HEK293 (cell line): ENCODE results near the gene GNB1L.

ENCODE experiments used
- CTCF ChIA-PET: fragments of 350-600 bp; formaldehyde crosslinking; extraction: SDS; loops from one replicate; lab custom pipeline; 2021; ENCODE audit warnings: antibody characterized with exemption; lab: Yijun Ruan, JAX
- POLR2A ChIA-PET: fragments of 300-600 bp; formaldehyde crosslinking; extraction: SDS; loops from one replicate; lab custom pipeline; 2020; ENCODE audit warnings: antibody characterized with exemption, inconsistent platforms; lab: Yijun Ruan, JAX
- H3K27ac ChIP-seq: fragments of 200-500 bp; sonication (Bioruptor generic); 2 replicates; pipeline ENCODE4 v1.5.1; 2014; ENCODE audit warnings: low read depth, low read length, control low read depth, inconsistent platforms; ENCODE audit errors: extremely low read depth
- H3K36me3 ChIP-seq, 2 experiments: fragments of 200-500 bp in 1 of 2; sonication (Bioruptor generic) in 1 of 2; 1 replicate in 1 of 2; 2 replicates in 1 of 2; pipeline ENCODE4 v1.5.1; 2014 to 2017; ENCODE audit warnings: inconsistent platforms in 2 of 2, low read length in 2 of 2; ENCODE audit not compliant: control insufficient read depth in 2 of 2, insufficient read depth in 1 of 2
- H3K4me1 ChIP-seq: fragments of 200-500 bp; sonication (Bioruptor generic); 2 replicates; pipeline ENCODE4 v1.5.1; 2014; ENCODE audit warnings: mild to moderate bottlenecking, low read length, inconsistent platforms; ENCODE audit not compliant: control insufficient read depth, insufficient read depth
- H3K4me3 ChIP-seq: 2 replicates; pipeline ENCODE4 v1.5.1; 2011; ENCODE audit warnings: low read depth, mild to moderate bottlenecking, control low read depth, low read length, moderate library complexity
- H3K9me3 ChIP-seq: fragments of 200-500 bp; sonication (Bioruptor generic); 2 replicates; pipeline ENCODE4 v1.5.1; 2014; ENCODE audit warnings: low read depth, low read length, inconsistent platforms; ENCODE audit not compliant: control insufficient read depth, insufficient read depth
- GLIS2 ChIP-seq: fragments of 450-650 bp; formaldehyde crosslinking; IDR thresholded peaks from 2 replicates; pipeline ENCODE4 v1.5.1; 2016; ENCODE audit warnings: missing biosample characterization, missing genetic modification characterization
- KLF10 ChIP-seq: fragments of 450-650 bp; IDR thresholded peaks from 2 replicates; pipeline ENCODE4 v1.5.1; 2018; ENCODE audit warnings: missing biosample characterization, mild to moderate bottlenecking, missing genetic modification characterization
- ZBTB48 ChIP-seq: fragments of 450-650 bp; formaldehyde crosslinking; IDR thresholded peaks from 2 replicates; pipeline ENCODE4 v1.5.1; 2016; ENCODE audit warnings: missing biosample characterization, missing genetic modification characterization
- ZFP69B ChIP-seq: fragments of 450-650 bp; formaldehyde crosslinking; IDR thresholded peaks from 2 replicates; pipeline ENCODE4 v1.5.1; 2016; ENCODE audit warnings: missing biosample characterization, missing genetic modification characterization
- ZNF146 ChIP-seq: fragments of 450-650 bp; formaldehyde crosslinking; IDR thresholded peaks from 2 replicates; pipeline ENCODE4 v1.5.1; 2016; ENCODE audit warnings: missing biosample characterization, missing genetic modification characterization
- ZNF18 ChIP-seq: fragments of 450-650 bp; formaldehyde crosslinking; IDR thresholded peaks from 2 replicates; pipeline ENCODE4 v1.5.1; 2016; ENCODE audit warnings: missing biosample characterization, missing genetic modification characterization
- ZNF26 ChIP-seq: fragments of 450-650 bp; formaldehyde crosslinking; IDR thresholded peaks from 2 replicates; pipeline ENCODE4 v1.5.1; 2016; ENCODE audit warnings: missing biosample characterization, missing genetic modification characterization
- ZNF518A ChIP-seq: fragments of 450-650 bp; formaldehyde crosslinking; conservative IDR thresholded peaks from 2 replicates; pipeline ENCODE4 v1.5.1; 2016; ENCODE audit warnings: low read depth, missing biosample characterization, missing genetic modification characterization
- ZNF629 ChIP-seq: fragments of 450-650 bp; formaldehyde crosslinking; IDR thresholded peaks from 2 replicates; pipeline ENCODE4 v1.5.1; 2017; ENCODE audit warnings: missing biosample characterization, missing genetic modification characterization
- TF ChIP-seq, protein P1 (sequence below): fragments of 450-650 bp; formaldehyde crosslinking; IDR thresholded peaks from 2 replicates; pipeline ENCODE4 v1.5.1; 2017; ENCODE audit warnings: missing biosample characterization, missing genetic modification characterization
- TF ChIP-seq, protein P2 (sequence below): fragments of 450-650 bp; formaldehyde crosslinking; optimal IDR thresholded peaks from 2 replicates; pipeline ENCODE3; 2016; ENCODE audit warnings: missing biosample characterization, mild to moderate bottlenecking, missing genetic modification characterization
- TF ChIP-seq, protein P3 (sequence below): fragments of 450-650 bp; formaldehyde crosslinking; IDR thresholded peaks from 2 replicates; pipeline ENCODE4 v1.5.1; 2016; ENCODE audit warnings: missing biosample characterization, missing genetic modification characterization
- TF ChIP-seq, protein P4 (sequence below): fragments of 450-650 bp; formaldehyde crosslinking; IDR thresholded peaks from 2 replicates; pipeline ENCODE4 v1.5.1; 2016; ENCODE audit warnings: missing biosample characterization, missing genetic modification characterization

GNB1L gene

DNA sequence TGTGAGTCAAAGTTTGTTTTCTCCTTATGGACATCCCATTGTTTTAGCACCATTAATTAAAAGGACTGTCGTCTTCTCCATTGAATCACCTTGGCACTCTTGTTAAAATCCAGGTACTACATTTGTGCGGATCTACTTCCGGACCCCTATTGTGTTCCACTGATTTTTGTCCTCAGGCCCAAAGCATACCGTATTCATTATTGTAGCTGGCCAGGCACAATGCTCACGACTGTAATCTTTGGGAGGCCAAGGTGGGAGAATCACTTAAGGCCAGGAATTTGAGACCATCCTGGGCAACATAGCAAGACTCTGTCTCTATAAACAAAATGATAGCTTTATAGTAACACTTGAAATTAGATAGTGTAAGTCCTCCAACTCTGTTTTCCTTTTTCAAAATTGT lies 8.9 kb upstream of the GNB1L start:
- CTCF ChIA-PET, result interaction anchor here (0.7 to 1.6 kb wide), 2 partner anchors 133 to 439 kb away, joined by 3 to 4 read pairs; no protein-coding TSS in a partner anchor
- POLR2A ChIA-PET, result interaction anchor here (1.0 kb wide), 1 partner anchor 8 kb away, joined by 3 read pairs; no protein-coding TSS in a partner anchor

DNA sequence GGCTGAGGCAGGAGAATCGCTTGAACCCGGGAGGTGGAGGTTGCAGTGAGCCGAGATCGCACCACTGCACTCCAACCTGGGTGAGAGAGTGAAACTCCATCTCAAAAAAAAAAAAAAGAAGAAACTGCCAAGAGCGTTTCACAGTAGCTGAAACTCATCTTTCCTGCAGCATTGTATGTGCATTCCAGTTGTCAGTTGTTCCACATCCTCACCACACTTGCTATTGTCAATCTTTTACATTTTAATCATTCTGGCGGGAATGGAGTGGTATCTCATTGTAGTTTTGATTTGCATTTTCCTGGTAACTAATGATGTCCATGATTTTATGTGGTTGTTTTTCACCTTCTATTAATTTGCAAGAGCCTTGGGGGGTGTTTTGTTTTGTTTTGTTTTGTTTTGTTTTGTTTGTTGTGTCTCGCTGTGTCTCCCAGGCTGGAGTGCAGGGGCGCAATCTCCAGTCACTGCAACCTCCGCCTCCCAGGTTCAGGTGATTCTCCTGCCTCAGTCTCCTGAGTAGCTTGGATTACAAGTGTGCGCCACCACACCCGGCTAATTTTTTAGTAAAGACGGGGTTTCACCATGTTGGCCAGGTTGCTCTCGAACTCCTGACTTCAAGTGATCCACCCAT lies 8.1 kb upstream of the GNB1L start:
- no peaks in the 10 kb centered on the region for H3K36me3 ChIP-seq
- no peak overlapping the region for H3K4me3 ChIP-seq
- POLR2A ChIA-PET, result no interaction called here
- H3K4me1 ChIP-seq, result no peaks in the 10 kb centered on the region
- H3K27ac ChIP-seq, result no peak overlapping the region
- TF ChIP-seq ZNF18 (no peak), GLIS2 (no peak), ZNF518A (no peak), ZNF629 (tag by site-specific recombination) (no peak), ZNF26 (tag by site-specific recombination) (no peak)
- TF ChIP-seq, protein P1, sequence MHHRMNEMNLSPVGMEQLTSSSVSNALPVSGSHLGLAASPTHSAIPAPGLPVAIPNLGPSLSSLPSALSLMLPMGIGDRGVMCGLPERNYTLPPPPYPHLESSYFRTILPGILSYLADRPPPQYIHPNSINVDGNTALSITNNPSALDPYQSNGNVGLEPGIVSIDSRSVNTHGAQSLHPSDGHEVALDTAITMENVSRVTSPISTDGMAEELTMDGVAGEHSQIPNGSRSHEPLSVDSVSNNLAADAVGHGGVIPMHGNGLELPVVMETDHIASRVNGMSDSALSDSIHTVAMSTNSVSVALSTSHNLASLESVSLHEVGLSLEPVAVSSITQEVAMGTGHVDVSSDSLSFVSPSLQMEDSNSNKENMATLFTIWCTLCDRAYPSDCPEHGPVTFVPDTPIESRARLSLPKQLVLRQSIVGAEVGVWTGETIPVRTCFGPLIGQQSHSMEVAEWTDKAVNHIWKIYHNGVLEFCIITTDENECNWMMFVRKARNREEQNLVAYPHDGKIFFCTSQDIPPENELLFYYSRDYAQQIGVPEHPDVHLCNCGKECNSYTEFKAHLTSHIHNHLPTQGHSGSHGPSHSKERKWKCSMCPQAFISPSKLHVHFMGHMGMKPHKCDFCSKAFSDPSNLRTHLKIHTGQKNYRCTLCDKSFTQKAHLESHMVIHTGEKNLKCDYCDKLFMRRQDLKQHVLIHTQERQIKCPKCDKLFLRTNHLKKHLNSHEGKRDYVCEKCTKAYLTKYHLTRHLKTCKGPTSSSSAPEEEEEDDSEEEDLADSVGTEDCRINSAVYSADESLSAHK (tag by site-specific recombination), result 0 out of 2 replicates have a peak, but pooled peaks have one; percentile 37
- TF ChIP-seq, protein P2, sequence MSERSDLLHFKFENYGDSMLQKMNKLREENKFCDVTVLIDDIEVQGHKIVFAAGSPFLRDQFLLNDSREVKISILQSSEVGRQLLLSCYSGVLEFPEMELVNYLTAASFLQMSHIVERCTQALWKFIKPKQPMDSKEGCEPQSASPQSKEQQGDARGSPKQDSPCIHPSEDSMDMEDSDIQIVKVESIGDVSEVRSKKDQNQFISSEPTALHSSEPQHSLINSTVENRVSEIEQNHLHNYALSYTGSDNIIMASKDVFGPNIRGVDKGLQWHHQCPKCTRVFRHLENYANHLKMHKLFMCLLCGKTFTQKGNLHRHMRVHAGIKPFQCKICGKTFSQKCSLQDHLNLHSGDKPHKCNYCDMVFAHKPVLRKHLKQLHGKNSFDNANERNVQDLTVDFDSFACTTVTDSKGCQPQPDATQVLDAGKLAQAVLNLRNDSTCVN (tag by site-specific recombination), result no peak
- CTCF ChIA-PET, result interaction anchor here (0.7 to 1.8 kb wide), 4 partner anchors 16 to 132 kb away, joined by 3 to 6 read pairs (median 4); no protein-coding TSS in a partner anchor
- no peaks in the 10 kb centered on the region for H3K9me3 ChIP-seq

More for the DNA sequence above, 8.9 kb upstream of the GNB1L start:
- no peak overlapping the region for H3K27ac ChIP-seq
- no peaks in the 10 kb centered on the region for H3K4me1 ChIP-seq
- no peak for TF ChIP-seq ZNF146
- TF ChIP-seq ZNF18, result no peak
- no peak for TF ChIP-seq ZBTB48
- TF ChIP-seq, protein P3, sequence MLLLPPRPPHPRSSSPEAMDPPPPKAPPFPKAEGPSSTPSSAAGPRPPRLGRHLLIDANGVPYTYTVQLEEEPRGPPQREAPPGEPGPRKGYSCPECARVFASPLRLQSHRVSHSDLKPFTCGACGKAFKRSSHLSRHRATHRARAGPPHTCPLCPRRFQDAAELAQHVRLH (tag by site-specific recombination), result no peak
- TF ChIP-seq KLF10 (tag by site-specific recombination), result no peak
- no peak for TF ChIP-seq ZFP69B (tag by site-specific recombination)
- TF ChIP-seq, protein P4, sequence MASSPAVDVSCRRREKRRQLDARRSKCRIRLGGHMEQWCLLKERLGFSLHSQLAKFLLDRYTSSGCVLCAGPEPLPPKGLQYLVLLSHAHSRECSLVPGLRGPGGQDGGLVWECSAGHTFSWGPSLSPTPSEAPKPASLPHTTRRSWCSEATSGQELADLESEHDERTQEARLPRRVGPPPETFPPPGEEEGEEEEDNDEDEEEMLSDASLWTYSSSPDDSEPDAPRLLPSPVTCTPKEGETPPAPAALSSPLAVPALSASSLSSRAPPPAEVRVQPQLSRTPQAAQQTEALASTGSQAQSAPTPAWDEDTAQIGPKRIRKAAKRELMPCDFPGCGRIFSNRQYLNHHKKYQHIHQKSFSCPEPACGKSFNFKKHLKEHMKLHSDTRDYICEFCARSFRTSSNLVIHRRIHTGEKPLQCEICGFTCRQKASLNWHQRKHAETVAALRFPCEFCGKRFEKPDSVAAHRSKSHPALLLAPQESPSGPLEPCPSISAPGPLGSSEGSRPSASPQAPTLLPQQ (tag by site-specific recombination), result no peak
- no peaks in the 10 kb centered on the region for H3K9me3 ChIP-seq
- no peak overlapping the region for H3K4me3 ChIP-seq
- no peaks in the 10 kb centered on the region for H3K36me3 ChIP-seq
